Activated CD8-positive, alpha-beta T cell treated with anti-CD3 and anti-CD28 coated beads, Interleukin-2, amount 10 ng/mL, durations not matched to agents 7 days and 5 days (primary cell): ENCODE measurements around the gene EXT2. TPM values are rescaled to one million over a fixed set of nuclear protein-coding genes. Genes with fewer than 3 reads are reported as not detected.

Experiments
- ATAC-seq: fragments of 150-1000 bp; cut with Tn5 transposase; one replicate; pipeline ENCODE4 v1.10.0; 2021; ENCODE audit warnings: moderate library complexity
- CTCF ChIA-PET: fragments of 350-600 bp; sonication (Branson Sonifier 250); formaldehyde crosslinking; loops from one replicate; lab custom pipeline; 2021; ENCODE audit warnings: antibody characterized with exemption; lab: Charles Lee
- POLR2A ChIA-PET: fragments of 350-600 bp; sonication (Branson Sonifier 250); formaldehyde crosslinking; loops from one replicate; lab custom pipeline; 2021; ENCODE audit warnings: antibody characterized with exemption; lab: Charles Lee
- DNase-seq: peaks from one replicate; pipeline ENCODE4 v3.0.0-alpha.2; 2020
- H3K27ac Mint-ChIP-seq: one replicate; pipeline ENCODE4 v1.8.0; 2021; ENCODE audit warnings: mild to moderate bottlenecking, mixed read lengths
- H3K27me3 Mint-ChIP-seq: one replicate; pipeline ENCODE4 v1.8.0; 2021; ENCODE audit warnings: low read depth, mixed read lengths
- H3K36me3 Mint-ChIP-seq: one replicate; pipeline ENCODE4 v1.8.0; 2021; ENCODE audit warnings: low read depth, mixed read lengths
- H3K4me1 Mint-ChIP-seq: one replicate; pipeline ENCODE4 v1.8.0; 2021; ENCODE audit warnings: low read depth, mixed read lengths
- H3K4me3 Mint-ChIP-seq: one replicate; pipeline ENCODE4 v1.8.0; 2021; ENCODE audit warnings: mild to moderate bottlenecking, mixed read lengths
- H3K9me3 Mint-ChIP-seq: one replicate; pipeline ENCODE4 v1.8.0; 2022; ENCODE audit warnings: mixed read lengths; ENCODE audit not compliant: insufficient read depth
- total RNA-seq, 2 experiments: library from RNA; stranded (reverse); gene quantifications; one replicate each; pipeline ENCODE4 v1.2.3, GENCODE V29; 2021

EXT2 gene
- total RNA-seq, 2 experiments from 2014 or later = 18.4 to 22.5 TPM

GRCh38 chr11:44134625-44135024 is 39.1 kb downstream of the EXT2 start:
- Mint-ChIP-seq H3K4me3 (no peak overlapping the region), H3K36me3 (peaks cover 8% of the 10 kb centered on the region), H3K27me3 (no peaks in the 10 kb centered on the region), H3K4me1 (no peaks in the 10 kb centered on the region), H3K27ac (no peak overlapping the region), H3K9me3 (no peaks in the 10 kb centered on the region)
- ChIA-PET CTCF (interaction anchor here (1.1 to 2.9 kb wide), 8 partner anchors 11 to 424 kb away, joined by 3 to 18 read pairs (median 4); partner anchors contain the start of gene EXT2), POLR2A (no interaction called here)
- DNase-seq (no peak), ATAC-seq (no peak)

- POLR2A ChIA-PET = no interaction called here
- peaks cover 4% of the 10 kb centered on the region for H3K36me3 Mint-ChIP-seq
- no peaks in the 10 kb centered on the region for H3K27me3 Mint-ChIP-seq
Observed at GRCh38 chr11:44136176-44136945, 40.9 kb downstream of the EXT2 start.

GRCh38 chr11:44137057-44137456 is 41.6 kb downstream of the EXT2 start:
- ChIA-PET POLR2A (no interaction called here), CTCF (interaction anchor here (1.3 kb wide), 1 partner anchor 43 kb away, joined by 3 read pairs; no protein-coding TSS in a partner anchor)
- DNase-seq = no peak
- Mint-ChIP-seq H3K4me3 (no peak overlapping the region), H3K27ac (no peak overlapping the region), H3K36me3 (peaks cover 4% of the 10 kb centered on the region), H3K9me3 (no peaks in the 10 kb centered on the region), H3K4me1 (no peaks in the 10 kb centered on the region), H3K27me3 (no peaks in the 10 kb centered on the region)
- no peak for ATAC-seq

More at GRCh38 chr11:44136176-44136945, 40.9 kb downstream of the EXT2 start:
- Mint-ChIP-seq H3K4me3 (no peak overlapping the region), H3K9me3 (no peaks in the 10 kb centered on the region), H3K4me1 (no peaks in the 10 kb centered on the region), H3K27ac (no peak overlapping the region)
- CTCF ChIA-PET = interaction anchor here (1.3 kb wide), 1 partner anchor 43 kb away, joined by 3 read pairs; no protein-coding TSS in a partner anchor
- no peak for ATAC-seq
- DNase-seq = no peak

- no peak overlapping the region for H3K4me3 Mint-ChIP-seq
- DNase-seq (no peak), ATAC-seq (no peak)
- no peak overlapping the region for H3K27ac Mint-ChIP-seq
- H3K36me3 Mint-ChIP-seq = peaks cover 2% of the 10 kb centered on the region
- ChIA-PET CTCF (no interaction called here), POLR2A (no interaction called here)
- H3K27me3 Mint-ChIP-seq = no peaks in the 10 kb centered on the region
- H3K4me1 Mint-ChIP-seq = no peaks in the 10 kb centered on the region
- H3K9me3 Mint-ChIP-seq = no peaks in the 10 kb centered on the region
Observed at GRCh38 chr11:44138286-44138685, 42.8 kb downstream of the EXT2 start.

GRCh38 chr11:44138980-44139379 is 43.5 kb downstream of the EXT2 start:
- no peaks in the 10 kb centered on the region for H3K4me1 Mint-ChIP-seq
- peaks cover 2% of the 10 kb centered on the region for H3K36me3 Mint-ChIP-seq
- no peaks in the 10 kb centered on the region for H3K27me3 Mint-ChIP-seq
- DNase-seq (no peak), ATAC-seq (no peak)
- ChIA-PET CTCF (interaction anchor here (0.9 to 1.2 kb wide), 2 partner anchors 44 to 82 kb away, joined by 3 read pairs; partner anchors contain the start of gene EXT2), POLR2A (no interaction called here)
- H3K4me3 Mint-ChIP-seq = no peak overlapping the region
- H3K27ac Mint-ChIP-seq = no peak overlapping the region
- H3K9me3 Mint-ChIP-seq = no peaks in the 10 kb centered on the region

GRCh38 chr11:44139565-44140330 is 44.3 kb downstream of the EXT2 start:
- no peaks in the 10 kb centered on the region for H3K27me3 Mint-ChIP-seq
- DNase-seq (no peak), ATAC-seq (no peak)
- H3K4me3 Mint-ChIP-seq = no peak overlapping the region
- no peaks in the 10 kb centered on the region for H3K9me3 Mint-ChIP-seq
- peaks cover 5% of the 10 kb centered on the region for H3K36me3 Mint-ChIP-seq
- ChIA-PET POLR2A (interaction anchor here (0.7 kb wide), 1 partner anchor 12 kb away, joined by 3 read pairs; no protein-coding TSS in a partner anchor), CTCF (interaction anchor here (0.9 to 1.2 kb wide), 2 partner anchors 45 to 83 kb away, joined by 3 read pairs; partner anchors contain the start of gene EXT2)
- H3K4me1 Mint-ChIP-seq = no peaks in the 10 kb centered on the region
- H3K27ac Mint-ChIP-seq = no peak overlapping the region

- CTCF ChIA-PET = no interaction called here
- H3K9me3 Mint-ChIP-seq = no peaks in the 10 kb centered on the region
- no peaks in the 10 kb centered on the region for H3K4me1 Mint-ChIP-seq
- H3K4me3 Mint-ChIP-seq = no peak overlapping the region
- ATAC-seq (no peak), DNase-seq (no peak)
- POLR2A ChIA-PET = no interaction called here
- H3K36me3 Mint-ChIP-seq = peaks cover 8% of the 10 kb centered on the region
- no peak overlapping the region for H3K27ac Mint-ChIP-seq
- no peaks in the 10 kb centered on the region for H3K27me3 Mint-ChIP-seq
Observed at GRCh38 chr11:44140372-44140771, 44.9 kb downstream of the EXT2 start.

- no peak overlapping the region for H3K27ac Mint-ChIP-seq
- DNase-seq = no peak
- ChIA-PET POLR2A (no interaction called here), CTCF (no interaction called here)
- H3K4me3 Mint-ChIP-seq = no peak overlapping the region
- peaks cover 8% of the 10 kb centered on the region for H3K36me3 Mint-ChIP-seq
- H3K4me1 Mint-ChIP-seq = no peaks in the 10 kb centered on the region
- ATAC-seq = no peak
- no peaks in the 10 kb centered on the region for H3K27me3 Mint-ChIP-seq
- H3K9me3 Mint-ChIP-seq = no peaks in the 10 kb centered on the region
Observed at GRCh38 chr11:44140805-44141204, 45.3 kb downstream of the EXT2 start.

- H3K4me3 Mint-ChIP-seq = no peak overlapping the region
- POLR2A ChIA-PET = no interaction called here
- H3K27me3 Mint-ChIP-seq = no peaks in the 10 kb centered on the region
- H3K4me1 Mint-ChIP-seq = no peaks in the 10 kb centered on the region
- no peak overlapping the region for H3K27ac Mint-ChIP-seq
- CTCF ChIA-PET = interaction anchor here (0.6 to 1.3 kb wide), 2 partner anchors 11 to 1782 kb away, joined by 3 read pairs; no protein-coding TSS in a partner anchor
- no peak for ATAC-seq
- no peaks in the 10 kb centered on the region for H3K9me3 Mint-ChIP-seq
- H3K36me3 Mint-ChIP-seq = peaks cover 12% of the 10 kb centered on the region
- no peak for DNase-seq
Observed at GRCh38 chr11:44143987-44144909, 48.8 kb downstream of the EXT2 start.

- ChIA-PET POLR2A (no interaction called here), CTCF (interaction anchor here (1.0 to 1.3 kb wide), 3 partner anchors 12 to 35 kb away, joined by 3 to 6 read pairs (median 4); no protein-coding TSS in a partner anchor)
- ATAC-seq (no peak), DNase-seq (no peak)
- peaks cover 16% of the 10 kb centered on the region for H3K36me3 Mint-ChIP-seq
- H3K9me3 Mint-ChIP-seq = no peaks in the 10 kb centered on the region
- H3K27ac Mint-ChIP-seq = no peak overlapping the region
- H3K4me1 Mint-ChIP-seq = no peaks in the 10 kb centered on the region
- no peaks in the 10 kb centered on the region for H3K27me3 Mint-ChIP-seq
- H3K4me3 Mint-ChIP-seq = no peak overlapping the region
Observed at GRCh38 chr11:44145011-44145775, 49.7 kb downstream of the EXT2 start.
